GM12872 (cell line): ENCODE data around the gene MYZAP.

Experiments
- CTCF ChIP-seq: IDR thresholded peaks from 3 replicates; pipeline ENCODE4 v1.5.1; 2011; ENCODE audit warnings: low read depth, mild to moderate bottlenecking, low read length, moderate library complexity; ENCODE audit not compliant: insufficient read depth

Gene MYZAP

DNA sequence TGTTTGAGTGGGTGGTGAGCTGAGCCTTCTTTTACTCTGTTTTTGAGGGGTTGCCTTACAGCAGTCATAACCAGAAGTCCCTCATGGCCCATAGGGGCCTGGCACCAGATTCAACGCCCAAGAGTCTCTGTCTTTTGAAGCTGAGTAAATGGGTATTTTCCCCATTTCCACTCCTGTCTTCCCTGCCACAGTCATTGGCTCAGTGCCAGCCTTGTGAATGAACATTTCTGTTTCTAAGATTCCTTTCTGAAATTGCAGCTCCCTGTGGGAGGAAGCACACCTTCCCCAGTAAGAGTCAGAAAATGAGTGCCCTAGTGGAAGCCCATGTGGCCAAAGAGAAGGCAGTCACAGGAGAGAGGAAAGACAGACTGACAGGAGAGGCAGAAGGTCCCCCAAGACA, 71.1 kb downstream of the MYZAP start:
- no peak for TF ChIP-seq CTCF

DNA sequence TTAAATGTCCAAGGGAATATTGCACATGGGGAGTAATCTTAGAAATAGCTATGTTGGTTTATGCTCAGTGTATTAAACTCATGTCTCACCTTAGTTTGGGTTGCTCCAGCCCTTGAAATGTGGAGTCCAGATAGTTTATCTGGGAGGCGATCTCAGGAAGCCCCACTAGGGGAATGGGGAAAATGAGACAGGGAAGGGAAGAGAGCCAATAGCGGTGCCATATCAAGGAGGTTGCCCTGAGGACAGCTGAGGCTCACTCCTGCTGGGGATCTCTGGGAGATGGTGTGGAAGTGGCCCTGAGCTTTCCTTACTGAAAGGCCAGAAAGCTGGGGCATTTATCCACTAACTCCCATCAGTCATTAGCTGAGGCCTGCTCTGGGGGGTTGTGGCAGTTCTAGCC, 71.6 kb downstream of the MYZAP start:
- no peak for TF ChIP-seq CTCF

DNA sequence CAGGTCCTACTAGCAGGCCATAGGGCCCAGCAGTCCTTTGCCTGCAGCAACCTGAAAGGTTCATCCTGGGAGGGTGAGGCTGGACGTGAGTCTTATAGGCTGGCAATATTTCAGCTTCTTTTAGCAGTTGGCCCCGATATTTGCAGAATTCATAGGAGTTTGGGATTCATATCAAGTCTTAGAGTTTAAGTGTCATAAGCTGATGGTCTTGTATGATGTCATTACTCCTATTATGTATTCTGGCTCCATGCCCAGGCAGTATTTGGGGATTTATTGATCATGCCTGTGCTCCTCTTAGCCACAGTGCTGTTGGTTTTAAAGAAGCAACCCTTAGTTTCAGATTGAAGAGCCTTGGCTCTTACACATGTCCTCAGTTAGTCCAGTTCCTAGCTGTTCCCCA, 73.5 kb downstream of the MYZAP start:
- no peak for TF ChIP-seq CTCF

GRCh38 chr15:57665939-57666338, 74.2 kb downstream of the MYZAP start:
- no peak for TF ChIP-seq CTCF

GRCh38 chr15:57667171-57667849, 75.6 kb downstream of the MYZAP start:
- TF ChIP-seq CTCF: no peak

DNA sequence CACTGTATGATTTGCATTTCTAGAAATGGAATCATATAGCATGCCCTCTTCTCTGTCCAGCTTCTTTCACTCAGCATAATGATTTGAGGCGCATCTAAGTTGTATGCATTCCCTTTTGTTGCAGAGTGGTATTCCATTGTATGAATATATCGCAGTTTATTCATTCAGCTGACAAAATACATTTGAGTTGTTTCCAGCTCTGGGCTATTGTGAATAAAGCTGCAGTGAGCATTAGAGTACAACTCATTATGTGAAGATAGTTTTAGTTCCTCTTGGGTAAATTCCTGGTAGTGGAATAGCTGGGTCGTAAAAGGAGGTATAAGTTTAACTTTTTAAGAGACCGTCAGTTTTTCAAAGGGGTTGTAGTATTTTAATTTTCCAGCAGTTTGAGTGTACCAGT, 76.3 kb downstream of the MYZAP start:
- TF ChIP-seq CTCF: no peak

DNA sequence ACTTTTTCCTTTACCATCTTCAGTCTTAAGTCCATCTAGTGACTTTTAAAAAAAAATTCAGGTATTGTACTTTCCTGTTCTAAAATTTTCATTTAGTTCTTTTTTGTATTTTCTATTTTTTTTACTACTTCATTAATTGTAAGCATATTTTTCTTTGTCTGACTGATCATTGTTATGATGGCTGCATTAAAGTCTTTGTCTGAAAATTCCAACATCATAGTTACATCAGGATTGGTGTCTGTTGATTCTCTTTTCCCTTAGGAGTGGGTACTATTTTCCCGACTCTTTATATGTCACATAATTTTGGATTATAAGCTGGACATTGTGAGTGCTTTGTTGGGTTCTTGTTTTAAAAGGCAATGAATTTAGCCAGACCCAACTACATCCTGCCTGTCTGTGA, 79.9 kb downstream of the MYZAP start:
- no peak for TF ChIP-seq CTCF
